IMR-90 (cell line): Measurements from ENCODE around the gene YY1AP1. TPM values are rescaled to one million over a fixed set of nuclear protein-coding genes. Genes with fewer than 3 reads are reported as not detected.
"Not testable (repeated sequence)": the region's sequence is repeated elsewhere in the genome, so short reads cannot be mapped to it uniquely, and the experiment has no call there.

Experiments
- ATAC-seq: fragments of 200-7000 bp; cut with Tn5 transposase; 2 replicates; pipeline ENCODE4 v1.9.1; 2020; ENCODE audit warnings: low read depth, mild to moderate bottlenecking, moderate library complexity
- BruUV-seq: library from RNA; stranded (reverse); fragments of 400-500 nt; replicated peaks from 2 replicates; lab custom pipeline; 2021; lab: Mats Ljungman, UMichigan
- CTCF ChIA-PET: fragments of 300-600 bp; formaldehyde crosslinking; extraction: SDS; loops from one replicate; lab custom pipeline; 2021; ENCODE audit warnings: antibody characterized with exemption; lab: Yijun Ruan, JAX
- POLR2A ChIA-PET: fragments of 300-600 bp; sonication (Branson Sonifier 250); formaldehyde crosslinking; loops from one replicate; lab custom pipeline; 2022; ENCODE audit warnings: antibody characterized with exemption; ENCODE audit not compliant: unreplicated experiment; lab: Charles Lee
- DNase-seq: peaks from one replicate; pipeline ENCODE4 v3.0.0; 2013
- H2AFZ ChIP-seq: replicated peaks from 2 replicates; pipeline ENCODE3; 2013; ENCODE audit warnings: low read length, mild to moderate bottlenecking; ENCODE audit not compliant: poor library complexity
- H2AK5ac ChIP-seq: 2 replicates; pipeline ENCODE4 v1.6.1; 2013; ENCODE audit warnings: low read depth, low read length, inconsistent platforms
- H2AK9ac ChIP-seq: replicated peaks from 2 replicates; pipeline ENCODE3; 2013; ENCODE audit warnings: mild to moderate bottlenecking, low read depth, low read length, moderate library complexity; ENCODE audit not compliant: poor library complexity
- H2BK120ac ChIP-seq: 2 replicates; pipeline ENCODE4 v1.6.1; 2013; ENCODE audit warnings: low read depth, low read length, inconsistent platforms
- H2BK15ac ChIP-seq: 3 replicates; pipeline ENCODE4 v1.6.1; 2013; ENCODE audit warnings: low read depth, low read length, inconsistent platforms
- H2BK20ac ChIP-seq: 2 replicates; pipeline ENCODE4 v1.6.1; 2013; ENCODE audit warnings: low read depth, mild to moderate bottlenecking, inconsistent platforms, low read length, moderate library complexity
- H2BK5ac ChIP-seq: 2 replicates; pipeline ENCODE4 v1.6.1; 2013; ENCODE audit warnings: mild to moderate bottlenecking, low read depth, low read length, inconsistent platforms; ENCODE audit not compliant: poor library complexity, severe bottlenecking
- H3K14ac ChIP-seq: replicated peaks from 2 replicates; pipeline ENCODE4 v1.6.1; 2013; ENCODE audit warnings: low read depth, low read length, inconsistent platforms
- H3K18ac ChIP-seq: 2 replicates; pipeline ENCODE4 v1.6.1; 2013; ENCODE audit warnings: low read depth, low read length, control low read depth
- H3K23ac ChIP-seq: 2 replicates; pipeline ENCODE4 v1.6.1; 2013; ENCODE audit warnings: low read depth, low read length, inconsistent platforms
- H3K27ac ChIP-seq: 2 replicates; pipeline ENCODE4 v1.5.1; 2013; ENCODE audit warnings: mild to moderate bottlenecking, control low read depth, low read length; ENCODE audit not compliant: insufficient read depth
- H3K27me3 ChIP-seq: 2 replicates; pipeline ENCODE4 v1.6.1; 2013; ENCODE audit warnings: low read length; ENCODE audit not compliant: control insufficient read depth, insufficient read depth
- H3K36me3 ChIP-seq: 2 replicates; pipeline ENCODE4 v1.6.1; 2013; ENCODE audit warnings: low read length, mixed read lengths; ENCODE audit not compliant: control insufficient read depth, insufficient read depth
- H3K4ac ChIP-seq: 2 replicates; pipeline ENCODE4 v1.6.1; 2013; ENCODE audit warnings: low read depth, low read length, inconsistent platforms
- H3K4me1 ChIP-seq: 2 replicates; pipeline ENCODE4 v1.6.1; 2013; ENCODE audit warnings: low read length, mixed read lengths; ENCODE audit not compliant: control insufficient read depth, insufficient read depth
- H3K4me2 ChIP-seq: 2 replicates; pipeline ENCODE4 v1.6.1; 2013; ENCODE audit warnings: low read depth, mild to moderate bottlenecking, control low read depth, low read length, moderate library complexity
- H3K4me3 ChIP-seq: 2 replicates; pipeline ENCODE4 v1.5.1; 2013; ENCODE audit warnings: low read depth, mild to moderate bottlenecking, control low read depth, low read length, moderate library complexity; ENCODE audit not compliant: insufficient read depth
- H3K56ac ChIP-seq: 2 replicates; pipeline ENCODE4 v1.6.1; 2013; ENCODE audit warnings: low read length, inconsistent platforms; ENCODE audit not compliant: insufficient read depth; ENCODE audit errors: extremely low read depth
- H3K79me1 ChIP-seq, 2 experiments: 2 replicates each; pipeline ENCODE4 v1.6.1; 2013; ENCODE audit warnings: low read length in 2 of 2, inconsistent platforms in 1 of 2, low read depth in 1 of 2
- H3K9ac ChIP-seq: 2 replicates; pipeline ENCODE4 v1.6.1; 2013; ENCODE audit warnings: low read depth, low read length, control low read depth
- H3K9me1 ChIP-seq: 2 replicates; pipeline ENCODE4 v1.6.1; 2013; ENCODE audit warnings: low read length, inconsistent platforms; ENCODE audit not compliant: insufficient read depth
- H3K9me3 ChIP-seq: 2 replicates; pipeline ENCODE4 v1.6.1; 2013; ENCODE audit warnings: low read length; ENCODE audit not compliant: control insufficient read depth, insufficient read depth
- H4K20me1 ChIP-seq: 2 replicates; pipeline ENCODE4 v1.6.1; 2013; ENCODE audit warnings: low read length, inconsistent platforms; ENCODE audit not compliant: insufficient read depth
- H4K5ac ChIP-seq: 2 replicates; pipeline ENCODE4 v1.6.1; 2013; ENCODE audit warnings: mild to moderate bottlenecking, low read depth, low read length, control low read depth
- H4K8ac ChIP-seq, 2 experiments: 2 replicates each; pipeline ENCODE4 v1.6.1; 2013; ENCODE audit warnings: low read depth in 2 of 2, low read length in 2 of 2, control low read depth in 1 of 2, inconsistent platforms in 1 of 2
- H4K91ac ChIP-seq: 2 replicates; pipeline ENCODE4 v1.6.1; 2013; ENCODE audit warnings: low read depth, low read length, inconsistent platforms; ENCODE audit not compliant: insufficient read depth
- WGBS, 2 experiments: methylation state at CpG; one replicate each; pipeline versions ENCODE4 v1.1.5 to v1.1.7; 2013; ENCODE audit warnings: missing lambda C conversion rate in 2 of 2; ENCODE audit not compliant: insufficient read length in 1 of 2; ENCODE audit errors: extremely low coverage in 2 of 2; 5-methylcytosine and 5-hydroxymethylcytosine counted together
- dilution Hi-C: fragments of 300-500 bp; cut with HindIII; formaldehyde crosslinking; loops from one replicate; pipeline ENCODE4 v1.14.3; 2018; ENCODE audit warnings: low sequenced_read_pairs; ENCODE audit not compliant: unreplicated experiment
- in situ Hi-C: fragments of 300-500 bp; cut with MboI; formaldehyde crosslinking; loops from 3 replicates; pipeline ENCODE4 v1.14.3; 2019; ENCODE audit warnings: low sequenced_read_pairs, inconsistent platforms, mixed read lengths
- intact Hi-C: fragments of 100-400 bp; cut with micrococcal nuclease; formaldehyde crosslinking; loops from 2 replicates; pipeline ENCODE4 v1.10.0; 2022
- polyA plus RNA-seq, 3 experiments: library from polyadenylated mRNA; depleted of rRNA; stranded (reverse); fragments of >200 nt; gene quantifications; 2 replicates each; pipeline ENCODE4 v1.2.3, GENCODE V29; 2012; ENCODE audit warnings: low replicate concordance in 1 of 3
- total RNA-seq: library from RNA; depleted of rRNA; stranded (reverse); fragments of >200 nt; gene quantifications from 2 replicates; pipeline ENCODE4 v1.2.3, GENCODE V29; 2012

The YY1AP1 gene
- total and polyA plus RNA-seq, 2 of the 4 experiments (the other 2 are of a cell fraction) = 31.5 to 52.6 TPM

GRCh38 chr1:155715056-155715455 is 26.5 kb upstream of the YY1AP1 start:
- Histone ChIP-seq H3K79me1 (peaks cover 16 to 25% of the 10 kb centered on the region in 2 experiments), H3K36me3 (peaks cover 18% of the 10 kb centered on the region)
- 100% methylated on average over 2 of the region's 3 CpGs; no CpG with 5 or more reads in 1 of the 2 experiments for WGBS, 2 experiments
- H4K91ac ChIP-seq, intact Hi-C loops, DNase-seq, dilution Hi-C loops, in situ Hi-C loops, H4K8ac ChIP-seq, H3K18ac ChIP-seq, POLR2A ChIA-PET, BruUV-seq, H2BK15ac ChIP-seq, H3K4ac ChIP-seq, H2BK120ac ChIP-seq, H3K14ac ChIP-seq, H3K9me1 ChIP-seq, H2AFZ ChIP-seq, H3K56ac ChIP-seq, H4K20me1 ChIP-seq, H2AK5ac ChIP-seq, H3K4me2 ChIP-seq, ATAC-seq, H3K27ac ChIP-seq, H3K4me1 ChIP-seq, H2BK5ac ChIP-seq, H2AK9ac ChIP-seq, H4K5ac ChIP-seq, H3K9me3 ChIP-seq, H3K23ac ChIP-seq, H3K9ac ChIP-seq, H2BK20ac ChIP-seq, H3K4me3 ChIP-seq, H3K27me3 ChIP-seq: not testable (repeated sequence)
- CTCF ChIA-PET = interaction anchor here (0.7 kb wide), 1 partner anchor 12 kb away, joined by 4 read pairs; no protein-coding TSS in a partner anchor
